HG03064 (cell line): Measurements from ENCODE around the gene CEACAM5.

ENCODE experiments used
- ATAC-seq: cut with Tn5 transposase; IDR thresholded peaks from one replicate; pipeline ENCODE4 v1.9.1; 2021; ENCODE audit warnings: low read depth; ENCODE audit not compliant: unreplicated experiment

The CEACAM5 gene

DNA sequence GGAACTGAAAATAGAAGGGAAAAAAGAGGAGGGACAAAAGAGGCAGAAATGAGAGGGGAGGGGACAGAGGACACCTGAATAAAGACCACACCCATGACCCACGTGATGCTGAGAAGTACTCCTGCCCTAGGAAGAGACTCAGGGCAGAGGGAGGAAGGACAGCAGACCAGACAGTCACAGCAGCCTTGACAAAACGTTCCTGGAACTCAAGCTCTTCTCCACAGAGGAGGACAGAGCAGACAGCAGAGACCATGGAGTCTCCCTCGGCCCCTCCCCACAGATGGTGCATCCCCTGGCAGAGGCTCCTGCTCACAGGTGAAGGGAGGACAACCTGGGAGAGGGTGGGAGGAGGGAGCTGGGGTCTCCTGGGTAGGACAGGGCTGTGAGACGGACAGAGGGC, at the start of gene CEACAM5:
CEACAM5 (plus strand) TSS at position 146 of the 400 bp plus-strand sequence; CDS start at position 252, 106 bp downstream.
- ATAC-seq = no peak

DNA sequence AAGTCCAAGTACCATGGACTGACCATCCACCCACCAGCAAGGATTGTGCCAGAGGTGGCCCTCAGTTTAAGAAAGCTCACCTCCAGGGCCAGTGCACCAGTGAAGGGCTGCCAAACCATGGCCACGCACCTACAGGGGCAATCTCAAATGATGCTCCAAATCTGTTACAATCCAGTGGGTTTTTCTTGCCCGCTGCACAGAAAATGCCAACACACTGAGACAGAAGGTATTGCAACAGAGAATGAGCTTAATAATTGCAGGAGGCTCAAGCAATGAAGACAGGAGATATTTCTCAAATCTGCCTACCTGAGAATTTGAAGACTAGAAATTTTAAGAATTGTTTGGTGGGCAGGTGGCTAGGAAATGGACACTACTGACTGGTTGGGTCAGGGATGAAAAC, 42.4 kb upstream of the CEACAM5 start:
- no peak for ATAC-seq

GRCh38 chr19:41668315-41668714, 40.1 kb upstream of the CEACAM5 start:
- ATAC-seq = no peak

DNA sequence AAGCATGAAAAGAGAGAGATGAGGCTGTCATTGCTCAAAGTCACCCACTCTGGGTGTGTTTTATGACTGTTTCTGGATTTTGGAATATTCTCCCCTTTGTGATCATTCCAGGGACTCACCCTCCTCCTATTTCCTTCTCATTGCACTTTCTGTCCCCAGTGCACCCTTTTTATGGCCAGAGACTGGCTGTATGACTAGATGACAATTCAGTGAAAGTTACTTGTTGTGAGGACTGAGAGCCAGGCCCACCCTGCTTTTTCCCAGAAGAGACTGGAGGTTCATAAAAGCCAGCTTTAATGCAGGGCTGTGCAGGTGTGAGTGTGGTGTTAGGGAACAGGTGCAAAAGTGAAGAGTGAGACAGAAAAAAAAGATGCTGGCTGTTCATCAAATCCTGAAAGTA, 37.7 kb upstream of the CEACAM5 start:
- ATAC-seq = no peak

DNA sequence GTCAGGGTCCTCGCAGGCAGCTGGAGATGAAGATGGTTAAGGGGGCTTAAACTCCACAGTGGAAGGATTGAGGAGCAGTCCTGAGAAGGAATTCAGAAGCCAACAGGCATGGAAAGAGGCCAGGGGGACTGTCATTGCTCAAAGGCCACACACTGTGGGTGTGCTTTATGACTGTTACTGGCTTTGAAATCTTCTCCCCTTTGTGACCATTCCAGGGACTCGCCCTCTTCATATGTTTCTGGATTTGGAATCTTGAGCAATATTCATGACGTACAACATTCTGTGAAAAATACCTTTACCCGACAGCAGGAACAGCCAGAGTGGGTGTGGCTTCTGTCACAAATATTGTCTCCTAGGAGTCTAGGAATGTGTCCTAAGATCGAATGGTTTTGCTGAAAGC, 36.9 kb upstream of the CEACAM5 start:
- no peak for ATAC-seq

GRCh38 chr19:41682437-41682836, 26.0 kb upstream of the CEACAM5 start:
- no peak for ATAC-seq

- ATAC-seq = no peak
These were observed 21.0 kb upstream of the CEACAM5 start for GRCh38 chr19:41687419-41687818.

GRCh38 chr19:41688098-41688497, 20.3 kb upstream of the CEACAM5 start, which contains the start of gene CEACAM7:
TSS of gene CEACAM7 (minus strand) at chr19:41688270. CDS start at chr19:41688165, 105 bp downstream.
- no peak for ATAC-seq

- no peak for ATAC-seq
These were observed 19.7 kb upstream of the CEACAM5 start for GRCh38 chr19:41688687-41689086.

DNA sequence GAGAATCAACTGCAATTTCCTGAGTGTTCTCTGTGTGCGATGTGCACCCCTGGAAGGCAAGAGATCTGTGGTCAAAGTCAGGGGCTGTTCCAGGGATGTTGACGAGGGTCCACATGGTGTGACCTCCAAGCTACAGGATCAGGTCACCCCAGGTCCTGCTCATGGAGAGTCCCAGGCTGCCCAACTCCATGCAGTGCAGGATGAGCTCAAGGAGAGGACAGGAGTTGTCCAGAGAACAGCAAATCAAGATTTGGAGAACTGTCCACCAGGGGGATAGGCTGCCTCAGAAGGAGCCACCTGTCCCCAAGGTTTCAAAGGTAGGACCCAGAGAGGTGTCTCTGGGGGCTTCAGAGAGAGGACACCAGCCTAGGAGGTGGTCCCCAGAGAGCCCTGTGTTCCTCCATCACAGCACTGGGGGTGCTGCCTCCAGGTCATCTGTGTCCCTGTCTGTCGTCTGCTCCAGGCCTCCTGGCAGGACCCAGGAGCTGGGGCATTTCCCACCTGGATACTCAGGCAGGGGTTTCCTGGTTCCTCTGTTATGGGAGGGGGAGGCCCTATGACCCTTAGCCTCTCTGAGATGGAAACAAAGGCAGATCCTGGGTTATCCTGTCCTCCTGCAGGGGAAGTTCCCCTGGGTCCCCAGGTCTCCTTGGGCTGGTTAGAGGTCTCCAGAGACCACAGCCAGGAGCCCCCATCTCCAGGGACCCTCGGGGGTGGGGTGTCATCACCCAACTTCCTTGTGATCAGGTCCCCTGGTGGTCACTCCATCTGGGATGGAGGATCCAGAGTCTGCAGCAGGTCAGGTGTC, 18.2 kb upstream of the CEACAM5 start:
- ATAC-seq = no peak

GRCh38 chr19:41690801-41691065, 17.7 kb upstream of the CEACAM5 start:
- no peak for ATAC-seq

- no peak for ATAC-seq
These were observed 17.0 kb upstream of the CEACAM5 start for GRCh38 chr19:41691268-41691970.

DNA sequence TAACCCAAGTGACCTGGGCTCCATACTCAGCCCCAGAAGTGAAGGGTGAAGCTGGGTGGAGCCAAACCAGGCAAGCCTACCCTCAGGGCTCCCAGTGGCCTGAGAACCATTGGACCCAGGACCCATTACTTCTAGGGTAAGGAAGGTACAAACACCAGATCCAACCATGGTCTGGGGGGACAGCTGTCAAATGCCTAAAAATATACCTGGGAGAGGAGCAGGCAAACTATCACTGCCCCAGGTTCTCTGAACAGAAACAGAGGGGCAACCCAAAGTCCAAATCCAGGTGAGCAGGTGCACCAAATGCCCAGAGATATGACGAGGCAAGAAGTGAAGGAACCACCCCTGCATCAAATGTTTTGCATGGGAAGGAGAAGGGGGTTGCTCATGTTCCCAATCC, 14.2 kb upstream of the CEACAM5 start:
- ATAC-seq = no peak

GRCh38 chr19:41694831-41695635, 13.4 kb upstream of the CEACAM5 start:
- ATAC-seq = no peak

GRCh38 chr19:41695745-41696144, 12.7 kb upstream of the CEACAM5 start:
- ATAC-seq = no peak

DNA sequence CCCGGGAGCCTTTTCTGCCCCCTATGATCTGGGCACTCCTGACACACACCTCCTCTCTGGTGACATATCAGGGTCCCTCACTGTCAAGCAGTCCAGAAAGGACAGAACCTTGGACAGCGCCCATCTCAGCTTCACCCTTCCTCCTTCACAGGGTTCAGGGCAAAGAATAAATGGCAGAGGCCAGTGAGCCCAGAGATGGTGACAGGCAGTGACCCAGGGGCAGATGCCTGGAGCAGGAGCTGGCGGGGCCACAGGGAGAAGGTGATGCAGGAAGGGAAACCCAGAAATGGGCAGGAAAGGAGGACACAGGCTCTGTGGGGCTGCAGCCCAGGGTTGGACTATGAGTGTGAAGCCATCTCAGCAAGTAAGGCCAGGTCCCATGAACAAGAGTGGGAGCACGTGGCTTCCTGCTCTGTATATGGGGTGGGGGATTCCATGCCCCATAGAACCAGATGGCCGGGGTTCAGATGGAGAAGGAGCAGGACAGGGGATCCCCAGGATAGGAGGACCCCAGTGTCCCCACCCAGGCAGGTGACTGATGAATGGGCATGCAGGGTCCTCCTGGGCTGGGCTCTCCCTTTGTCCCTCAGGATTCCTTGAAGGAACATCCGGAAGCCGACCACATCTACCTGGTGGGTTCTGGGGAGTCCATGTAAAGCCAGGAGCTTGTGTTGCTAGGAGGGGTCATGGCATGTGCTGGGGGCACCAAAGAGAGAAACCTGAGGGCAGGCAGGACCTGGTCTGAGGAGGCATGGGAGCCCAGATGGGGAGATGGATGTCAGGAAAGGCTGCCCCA, 11.8 kb upstream of the CEACAM5 start:
- ATAC-seq = no peak

GRCh38 chr19:41697198-41697855, 11.1 kb upstream of the CEACAM5 start:
- ATAC-seq = no peak

GRCh38 chr19:41698746-41699230, 9.6 kb upstream of the CEACAM5 start:
- no peak for ATAC-seq

DNA sequence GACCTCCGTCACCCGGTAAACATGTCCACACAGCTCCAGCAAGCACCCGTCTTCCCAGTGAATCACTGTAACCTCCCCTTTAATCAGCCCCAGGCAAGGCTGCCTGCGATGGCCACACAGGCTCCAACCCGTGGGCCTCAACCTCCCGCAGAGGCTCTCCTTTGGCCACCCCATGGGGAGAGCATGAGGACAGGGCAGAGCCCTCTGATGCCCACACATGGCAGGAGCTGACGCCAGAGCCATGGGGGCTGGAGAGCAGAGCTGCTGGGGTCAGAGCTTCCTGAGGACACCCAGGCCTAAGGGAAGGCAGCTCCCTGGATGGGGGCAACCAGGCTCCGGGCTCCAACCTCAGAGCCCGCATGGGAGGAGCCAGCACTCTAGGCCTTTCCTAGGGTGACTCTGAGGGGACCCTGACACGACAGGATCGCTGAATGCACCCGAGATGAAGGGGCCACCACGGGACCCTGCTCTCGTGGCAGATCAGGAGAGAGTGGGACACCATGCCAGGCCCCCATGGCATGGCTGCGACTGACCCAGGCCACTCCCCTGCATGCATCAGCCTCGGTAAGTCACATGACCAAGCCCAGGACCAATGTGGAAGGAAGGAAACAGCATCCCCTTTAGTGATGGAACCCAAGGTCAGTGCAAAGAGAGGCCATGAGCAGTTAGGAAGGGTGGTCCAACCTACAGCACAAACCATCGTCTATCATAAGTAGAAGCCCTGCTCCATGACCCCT, 9.0 kb upstream of the CEACAM5 start:
- no peak for ATAC-seq
